C1 segment of cervical spinal cord (tissue), 14 donors: ENCODE measurements around the gene SFR1.

Experiments used
- DNase-seq, 14 donors: peaks; one replicate each; lab custom pipeline; 2025; lab: John Stamatoyannopoulos, UW

Gene SFR1

GRCh38 chr10:104104926-104105325 lies 17.0 kb upstream of the SFR1 start:
- DNase-seq = no peak

- no peak for DNase-seq
These were observed 11.9 kb upstream of the SFR1 start for GRCh38 chr10:104109908-104110662.

- DNase-seq = no peak
These were observed 8.5 kb upstream of the SFR1 start for GRCh38 chr10:104113376-104113956.

GRCh38 chr10:104117839-104118323 lies 4.1 kb upstream of the SFR1 start:
- DNase-seq = no peak

- DNase-seq = no peak
These were observed 2.0 kb upstream of the SFR1 start for GRCh38 chr10:104119996-104120395.

GRCh38 chr10:104120512-104120902 lies 1.5 kb upstream of the SFR1 start:
- DNase-seq = no peak

GRCh38 chr10:104120903-104121484 lies 977 bp upstream of the SFR1 start:
- peak in 13 of 14 donors; percentile 30 to 83 (median 63) for DNase-seq

- peak in 1 of 14 donors; percentile 46 for DNase-seq
These were observed 495 bp downstream of the SFR1 start for GRCh38 chr10:104122225-104123107.

GRCh38 chr10:104123397-104123796 lies 1.4 kb downstream of the SFR1 start:
- DNase-seq = no peak

- peak in 2 of 14 donors; percentile 9 to 15 for DNase-seq
These were observed 5.4 kb downstream of the SFR1 start for GRCh38 chr10:104127411-104127810.

GRCh38 chr10:104128214-104128613 lies 6.2 kb downstream of the SFR1 start:
- no peak for DNase-seq

GRCh38 chr10:104130041-104130440 lies 8.1 kb downstream of the SFR1 start:
- no peak for DNase-seq

GRCh38 chr10:104138131-104138530 lies 16.2 kb downstream of the SFR1 start:
- DNase-seq = no peak

- DNase-seq = no peak
These were observed 17.2 kb downstream of the SFR1 start for GRCh38 chr10:104139221-104139620.

GRCh38 chr10:104142081-104142480 lies 20.1 kb downstream of the SFR1 start:
- DNase-seq = no peak

GRCh38 chr10:104143829-104144228 lies 21.9 kb downstream of the SFR1 start:
- no peak for DNase-seq

- no peak for DNase-seq
These were observed 23.0 kb downstream of the SFR1 start for GRCh38 chr10:104144931-104145330.

- peak in 7 of 14 donors; percentile 6 to 51 (median 15) for DNase-seq
These were observed 24.9 kb downstream of the SFR1 start for GRCh38 chr10:104146882-104147281.

- DNase-seq = no peak
These were observed 28.2 kb downstream of the SFR1 start for GRCh38 chr10:104150139-104150538.

- DNase-seq = no peak
These were observed 29.8 kb downstream of the SFR1 start for GRCh38 chr10:104151737-104152136.

- no peak for DNase-seq
These were observed 33.6 kb downstream of the SFR1 start for GRCh38 chr10:104155591-104155990.
